HG03469 (cell line): Measurements from ENCODE around the gene SLN.
"Not testable (repeated sequence)": the region's sequence is repeated elsewhere in the genome, so short reads cannot be mapped to it uniquely, and the experiment has no call there.

Source experiments
- ATAC-seq: cut with Tn5 transposase; IDR thresholded peaks from one replicate; pipeline ENCODE4 v1.9.1; 2021; ENCODE audit warnings: mild to moderate bottlenecking, moderate library complexity, moderate number of reproducible peaks; ENCODE audit not compliant: unreplicated experiment

Gene SLN

DNA sequence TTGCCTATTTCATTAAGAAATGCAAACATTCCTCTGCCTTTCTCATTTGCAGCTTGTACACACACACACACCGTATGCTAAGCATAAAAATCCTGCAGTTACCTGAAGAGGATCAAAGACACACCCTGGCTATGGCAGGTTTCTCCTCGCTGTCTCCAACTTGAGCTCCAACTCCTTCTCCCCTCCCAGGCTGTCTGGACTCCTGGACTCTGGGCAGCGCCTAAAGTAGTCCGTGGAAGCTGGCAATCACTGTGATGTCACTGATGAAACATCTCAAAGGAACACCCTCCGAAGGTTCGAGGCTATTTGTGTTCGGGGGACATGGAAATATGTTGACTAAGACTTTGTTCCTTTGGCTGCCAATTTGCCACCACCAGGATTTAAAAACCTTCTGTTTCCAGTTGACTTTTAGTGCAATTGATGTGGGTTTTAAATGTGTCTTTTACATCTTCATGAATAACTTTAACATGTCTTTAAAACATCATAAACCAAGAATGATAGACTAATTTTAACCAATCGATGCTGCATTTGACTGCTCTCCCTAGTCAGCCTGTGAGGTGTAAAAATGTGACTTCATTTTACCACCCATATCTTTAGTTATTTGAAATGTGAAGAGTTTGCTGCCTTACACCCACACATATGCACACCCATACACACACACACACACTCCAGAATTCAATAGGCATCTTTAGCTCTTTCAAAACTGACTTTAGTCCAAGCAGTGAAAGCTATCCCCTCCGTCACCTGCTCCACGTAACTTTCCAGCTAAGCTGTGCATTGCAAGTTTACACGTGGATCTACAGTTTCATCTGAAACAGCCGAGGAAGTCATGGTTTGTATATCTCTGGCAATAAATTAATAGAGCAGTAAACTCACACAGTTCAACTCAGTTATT, at the start of gene SLN:
Gene SLN (minus strand): TSS at position 196 of the 895 bp plus-strand sequence.
- no peak for ATAC-seq

DNA sequence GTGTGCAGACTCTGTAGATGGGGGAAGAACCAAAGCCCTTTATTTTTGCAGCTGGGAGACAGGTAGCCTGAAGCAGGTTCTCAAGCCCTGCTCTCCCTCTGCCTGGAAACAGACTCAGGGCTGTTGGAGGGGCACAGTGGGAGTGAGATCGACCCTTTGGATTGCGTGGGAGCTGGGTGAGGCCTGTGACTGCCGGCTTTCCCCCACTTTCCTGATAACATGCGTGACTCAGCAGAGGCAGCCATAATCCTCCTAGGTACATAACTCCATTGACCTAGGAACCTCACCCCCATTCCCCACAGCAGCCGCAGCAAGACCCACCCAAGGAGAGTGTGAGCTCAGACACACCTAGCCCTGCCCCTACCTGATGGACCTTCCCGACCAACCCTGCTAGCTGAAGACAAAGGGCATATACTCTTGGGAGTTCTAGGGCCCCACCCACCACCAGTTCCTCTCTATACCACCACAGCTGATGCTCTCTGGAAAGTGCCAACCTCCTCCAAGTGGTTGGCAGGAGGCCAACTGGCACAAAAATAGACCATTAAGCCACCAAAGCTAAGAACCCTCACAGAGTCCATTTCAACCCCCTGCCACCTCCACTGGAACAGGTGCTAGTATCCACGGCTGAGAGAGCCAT, 47.0 kb upstream of the SLN start:
- ATAC-seq = not testable (repeated sequence)

DNA sequence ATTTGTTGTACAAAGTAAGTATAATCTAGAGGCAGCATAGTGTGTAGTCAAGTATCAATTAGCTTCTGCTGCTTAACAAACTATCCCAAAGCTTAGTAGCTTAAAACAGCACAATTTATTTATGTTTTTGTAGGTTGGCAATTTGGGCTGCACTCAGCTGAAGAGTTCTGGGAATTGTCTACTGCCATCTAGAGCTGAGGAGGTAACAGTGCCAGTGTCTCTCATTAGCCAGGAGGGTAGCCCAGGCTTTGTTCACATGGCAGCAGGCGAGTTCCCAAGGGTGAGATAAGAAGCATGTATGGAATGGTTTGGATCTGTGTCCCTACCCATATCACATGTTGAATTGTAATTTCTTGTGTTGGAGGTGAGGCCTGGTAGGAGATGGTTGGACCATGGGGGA, 45.8 kb upstream of the SLN start:
- ATAC-seq = no peak

DNA sequence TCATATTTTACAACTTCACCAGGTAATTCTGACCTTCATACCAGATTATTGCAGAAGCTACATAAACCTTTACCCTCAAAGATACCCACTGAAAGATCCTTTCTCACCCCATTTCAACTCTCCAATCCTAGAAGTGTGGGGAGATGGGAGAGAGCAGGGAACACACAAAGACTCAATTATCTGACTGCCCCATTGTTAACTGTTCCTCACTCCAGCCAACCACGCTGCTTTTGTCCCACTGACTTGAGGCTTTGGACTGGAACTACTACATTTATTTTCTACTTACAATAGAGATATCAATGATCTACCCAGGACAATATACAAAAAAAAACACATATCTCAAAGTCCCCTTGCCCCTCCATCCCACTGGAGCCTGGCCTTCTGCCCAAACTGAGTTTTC, 44.7 kb upstream of the SLN start:
- ATAC-seq = no peak

DNA sequence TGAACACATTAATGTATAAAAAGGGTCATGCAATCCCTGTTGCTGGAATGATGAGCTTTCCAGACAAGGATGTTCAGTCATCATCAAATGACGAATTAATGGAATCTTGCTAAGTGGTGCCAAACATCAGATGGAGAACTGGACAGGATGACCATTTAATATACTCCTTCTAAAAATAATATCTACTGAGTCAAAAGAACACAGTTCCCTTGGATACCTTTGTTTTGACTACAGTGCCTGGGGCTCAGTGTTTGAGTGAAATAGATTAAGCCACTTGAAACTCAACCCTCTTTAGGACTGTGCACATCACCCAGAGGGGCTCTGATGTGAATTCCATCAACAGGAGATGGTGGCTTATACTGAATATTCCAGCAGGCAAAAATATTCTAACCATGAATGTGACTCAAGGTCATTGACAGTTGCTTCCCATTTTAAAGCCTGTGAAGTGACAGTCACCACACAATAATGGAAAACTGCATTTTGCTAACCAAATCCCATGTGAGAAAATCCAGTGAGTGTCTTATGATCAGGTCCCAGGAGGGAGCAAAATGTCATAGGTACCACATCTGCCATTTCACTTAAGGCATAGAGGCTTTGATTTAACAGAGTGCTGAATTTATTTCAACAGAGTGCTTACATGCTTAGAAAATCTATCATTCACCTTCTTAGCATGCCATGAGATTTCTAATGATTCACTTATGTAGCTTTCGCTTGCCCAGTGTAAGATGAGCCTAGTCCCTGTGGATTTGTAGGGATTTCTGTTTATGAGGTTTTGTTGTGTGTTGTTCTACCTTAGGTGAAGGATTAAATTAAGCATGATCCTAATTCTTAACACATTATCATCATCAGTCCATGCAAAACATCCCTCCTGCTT, 41.3 kb upstream of the SLN start:
- ATAC-seq = no peak

DNA sequence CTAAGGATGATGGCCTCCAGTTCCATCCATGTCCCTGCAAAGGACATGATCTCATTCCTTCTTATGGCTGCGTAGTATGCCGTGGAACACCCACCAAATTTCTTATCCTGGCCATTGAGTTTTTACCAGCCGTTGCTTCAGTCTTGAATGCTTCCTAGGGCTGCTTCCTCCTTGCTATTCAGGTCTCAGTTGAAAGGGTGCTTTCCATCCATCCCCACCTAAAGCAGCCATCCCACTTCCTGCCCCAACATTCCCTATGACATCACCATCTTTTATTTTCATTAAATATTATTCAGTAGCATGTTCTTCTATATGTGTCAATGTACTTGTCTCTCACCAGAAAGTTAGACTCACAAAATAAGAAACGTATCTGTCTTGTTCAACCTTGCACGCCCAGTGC, 40.7 kb upstream of the SLN start:
- ATAC-seq = no peak

DNA sequence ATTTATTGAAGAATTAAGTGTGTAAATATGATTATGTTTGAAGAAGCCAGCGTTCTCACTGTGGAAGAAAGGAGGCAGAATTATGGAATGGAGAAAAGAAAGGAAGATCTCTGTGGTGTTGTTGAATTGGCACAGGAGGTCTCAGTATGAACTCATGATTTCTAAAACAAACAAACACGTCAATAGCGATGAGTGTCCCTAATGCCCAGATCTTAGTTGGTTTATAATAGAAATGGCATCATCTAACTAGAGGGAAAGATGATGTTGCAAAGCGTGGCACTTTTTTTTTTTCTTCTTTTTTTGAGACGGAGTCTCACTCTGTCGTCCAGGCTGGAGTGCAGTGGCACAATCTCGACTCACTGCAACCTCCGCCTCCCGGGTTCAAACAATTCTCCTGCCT, 39.2 kb upstream of the SLN start:
- no peak for ATAC-seq

DNA sequence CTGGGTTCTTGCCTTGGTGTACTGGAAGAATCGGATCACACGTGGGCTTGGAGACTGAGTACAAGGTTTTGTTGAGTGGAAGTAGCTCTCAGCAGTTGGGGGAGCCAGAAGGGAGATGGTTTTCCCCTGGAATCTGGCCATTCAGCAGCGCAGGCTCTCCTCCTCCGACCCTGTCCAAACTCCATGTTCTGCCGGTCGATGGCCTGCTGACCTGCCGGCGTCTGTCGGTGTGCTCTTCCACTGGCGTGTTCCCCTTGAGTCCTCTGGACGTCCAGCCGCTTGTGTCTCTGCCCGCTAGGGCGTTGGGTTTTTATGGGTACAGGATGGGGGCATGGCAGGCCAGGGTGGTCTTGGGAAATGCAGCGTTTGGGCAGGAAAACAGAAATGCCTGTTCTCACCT, 38.5 kb upstream of the SLN start:
- no peak for ATAC-seq

DNA sequence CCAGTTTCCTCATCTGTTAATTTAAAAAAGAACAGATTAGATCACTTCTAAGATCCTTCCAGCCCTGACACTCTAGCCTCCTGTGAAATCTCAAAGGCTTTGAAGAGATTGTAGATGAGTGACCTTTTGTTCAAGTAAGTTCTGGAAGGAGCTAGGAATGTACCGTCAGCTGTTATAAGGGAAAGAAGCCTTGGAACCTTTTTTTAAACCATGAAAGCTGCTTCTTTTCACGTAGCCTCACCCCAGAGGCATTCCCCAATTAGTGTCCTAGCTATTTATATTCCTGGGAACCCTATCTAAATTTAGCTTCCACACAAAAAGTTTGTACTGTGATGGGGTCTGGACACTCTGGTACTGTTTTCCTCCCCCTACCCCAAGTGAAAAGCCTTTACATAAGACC, 35.8 kb upstream of the SLN start:
- ATAC-seq = no peak

DNA sequence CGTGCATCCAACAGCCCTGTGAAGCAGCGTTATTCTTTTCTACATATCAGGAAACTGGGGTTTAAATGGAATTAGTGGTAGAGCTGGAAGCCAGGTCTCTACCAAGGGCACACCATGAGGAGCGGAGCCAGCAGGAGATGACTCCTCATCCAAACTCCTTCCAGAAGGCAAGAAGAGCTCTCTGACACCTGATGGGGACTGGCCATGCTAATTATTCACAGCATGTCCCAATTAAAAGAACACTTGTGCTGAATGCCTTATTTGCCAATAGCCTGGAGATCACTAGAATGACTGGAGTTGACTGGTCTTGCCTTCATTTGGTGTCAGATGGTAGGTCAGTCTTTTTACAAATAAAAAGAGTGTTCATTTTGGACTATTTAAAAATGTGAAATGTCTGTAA, 32.9 kb upstream of the SLN start:
- no peak for ATAC-seq

DNA sequence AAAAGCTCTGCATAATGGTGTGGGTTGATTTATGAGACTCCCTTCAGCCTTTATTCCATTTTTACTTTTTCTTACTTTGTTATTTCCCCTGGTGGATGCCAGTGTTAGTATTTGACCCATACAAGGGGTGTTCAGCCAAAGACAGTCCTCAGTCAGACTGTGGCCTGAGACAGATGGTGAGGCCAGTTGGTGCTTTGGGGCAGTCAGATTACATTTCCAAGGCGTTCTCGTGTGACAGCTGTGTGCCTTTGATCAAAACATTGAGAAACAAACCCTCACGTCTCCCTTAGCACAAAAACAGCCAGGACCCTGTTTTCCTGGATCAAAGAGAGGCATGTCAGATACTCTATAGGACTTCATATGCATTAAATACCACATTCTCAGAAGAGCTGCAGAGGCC, 31.3 kb upstream of the SLN start:
- no peak for ATAC-seq

DNA sequence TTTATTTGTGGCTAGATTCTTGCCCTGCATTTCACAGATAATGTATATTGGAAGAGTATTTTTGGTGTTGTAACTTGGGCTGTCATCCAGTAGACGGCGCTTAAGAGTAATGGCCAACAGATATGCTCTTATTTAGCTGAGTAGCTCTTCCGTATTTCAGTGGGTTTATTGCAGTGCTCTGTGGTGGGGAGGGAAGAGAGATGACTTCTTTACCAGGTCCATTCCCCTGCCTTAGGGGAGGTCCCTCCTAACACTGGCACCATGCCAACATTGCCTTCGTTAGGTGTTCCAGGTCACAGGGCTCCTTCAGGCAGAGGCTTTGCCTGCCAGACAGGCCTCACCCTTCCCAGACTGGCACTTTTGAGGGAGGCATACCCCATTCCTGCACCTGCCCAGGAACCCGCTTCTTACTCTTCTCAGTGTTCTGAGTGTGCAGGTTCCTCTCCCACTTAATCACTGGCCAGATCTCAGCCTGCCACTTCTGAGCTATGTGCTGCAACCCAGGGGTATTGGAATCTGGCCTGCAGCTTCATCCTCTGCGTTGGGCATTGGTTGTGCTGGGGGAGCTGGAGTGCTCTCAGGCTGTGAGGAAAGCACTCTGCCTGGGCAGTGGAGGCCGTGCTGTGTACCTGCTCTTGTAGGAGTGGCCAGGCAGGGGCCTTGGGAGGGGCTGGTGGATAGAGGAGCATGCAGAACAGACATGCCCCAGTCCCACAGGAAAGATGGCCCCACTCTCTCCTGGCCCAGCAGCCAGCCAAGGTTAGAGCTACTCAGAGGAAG, 29.4 kb upstream of the SLN start:
- ATAC-seq = peak; percentile 94

DNA sequence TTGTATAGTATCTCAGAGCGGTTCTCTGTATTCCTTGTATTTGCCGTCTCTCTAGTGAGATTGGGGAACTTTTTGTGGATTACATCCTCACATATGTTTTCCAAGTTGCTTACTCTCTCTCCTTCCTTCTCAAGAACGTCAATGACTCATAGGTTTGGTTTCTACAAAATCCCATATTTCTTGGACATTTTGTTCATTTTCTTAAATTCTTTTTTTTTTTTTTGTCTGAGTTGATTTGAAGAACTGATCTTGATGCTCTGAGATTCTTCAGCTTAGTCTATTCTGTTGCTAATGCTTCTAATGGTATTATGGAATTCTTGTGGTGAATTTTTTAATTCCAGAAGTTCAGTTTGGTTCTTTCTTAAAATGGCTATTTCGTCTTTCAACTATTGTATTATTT, 28.4 kb upstream of the SLN start:
- ATAC-seq = no peak

DNA sequence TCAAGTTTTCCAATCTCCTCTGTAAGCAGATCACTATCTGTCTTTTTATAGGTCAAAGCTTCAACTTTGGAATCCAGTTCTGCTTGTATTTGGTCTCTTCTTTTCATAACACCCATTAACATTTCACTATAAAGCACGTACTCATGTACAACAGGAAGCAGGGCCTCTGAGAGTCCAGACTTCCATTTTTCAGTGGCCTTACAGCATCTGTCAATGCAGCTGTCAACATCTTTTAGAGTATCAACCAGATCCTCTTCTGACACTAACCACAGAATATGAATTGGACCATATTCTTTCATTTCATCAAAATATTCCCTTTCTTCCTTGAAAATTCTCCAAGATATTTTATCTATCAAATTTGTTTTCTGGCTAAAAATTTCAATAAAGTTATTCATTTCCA, 24.7 kb upstream of the SLN start:
- ATAC-seq = no peak

DNA sequence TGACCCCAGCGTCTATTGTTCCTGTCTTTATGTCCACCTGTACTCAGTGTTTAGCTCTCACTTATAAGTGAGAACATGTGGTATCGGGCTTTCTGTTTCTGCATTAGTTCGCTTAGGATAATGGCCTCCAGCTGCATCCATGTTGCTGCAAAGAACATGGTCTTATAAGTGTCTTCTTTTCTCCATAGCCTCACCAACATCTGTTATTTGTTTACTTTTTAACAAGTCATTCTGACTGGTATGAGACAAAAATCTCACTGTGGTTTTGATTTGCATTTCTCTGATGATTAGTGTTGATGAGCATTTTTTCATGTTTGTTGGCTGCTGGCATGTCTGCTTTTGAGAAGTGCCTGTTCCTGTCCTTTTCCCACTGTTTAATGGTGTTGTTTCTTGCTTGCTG, 21.7 kb upstream of the SLN start:
- ATAC-seq = no peak

DNA sequence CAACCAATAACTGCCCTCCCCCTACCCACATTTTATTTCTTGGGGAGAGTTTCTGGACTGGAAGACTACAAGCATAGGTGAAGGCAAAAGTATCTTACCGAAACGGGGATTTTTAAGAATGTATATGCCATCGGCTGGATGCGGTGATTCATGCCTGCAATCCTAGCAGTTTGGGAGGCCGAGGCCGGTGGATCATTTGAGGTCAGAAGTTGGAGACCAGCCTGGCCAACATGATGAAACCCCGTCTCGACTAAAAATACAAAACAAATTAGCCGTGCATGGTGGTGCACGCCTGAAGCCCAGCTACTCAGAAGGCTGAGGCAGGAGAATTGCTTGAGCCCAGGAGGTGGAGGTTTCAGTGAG, 20.8 kb upstream of the SLN start:
- ATAC-seq = no peak

DNA sequence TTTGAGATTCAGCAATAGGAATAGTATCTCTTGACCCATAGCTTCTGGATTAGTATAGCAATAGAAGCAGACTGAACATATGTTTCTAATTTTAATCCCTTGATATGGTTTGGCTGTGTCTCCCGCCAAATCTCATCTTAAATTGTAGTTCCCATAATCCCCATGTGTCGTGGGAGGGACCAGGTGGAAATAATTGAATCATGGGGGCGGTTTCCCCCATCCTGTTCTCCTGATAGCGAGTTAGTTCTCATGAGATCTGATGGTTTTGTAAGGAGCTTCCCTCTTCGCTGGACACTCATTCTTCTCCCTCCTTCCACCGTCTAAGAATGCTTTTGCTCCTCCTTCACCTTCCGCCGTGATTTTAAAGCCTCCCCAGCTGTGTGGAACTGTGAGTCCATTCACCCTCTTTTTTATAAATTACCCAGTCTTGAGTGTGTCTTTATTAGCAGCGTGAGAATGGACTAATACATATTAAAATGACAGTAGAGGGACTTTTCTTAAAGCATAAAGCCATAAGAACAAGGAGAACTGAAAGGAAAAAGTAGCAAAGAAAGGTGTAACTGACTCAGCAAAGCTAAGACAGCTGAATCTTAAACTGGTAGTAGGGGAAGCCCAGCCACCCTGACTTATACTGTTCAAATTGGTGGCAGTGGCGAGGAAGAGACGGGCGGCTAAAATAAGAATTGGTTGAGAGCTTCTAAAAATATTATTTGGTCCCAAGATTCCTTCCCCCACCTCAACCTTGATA, 20.3 kb upstream of the SLN start:
- peak; percentile 48 for ATAC-seq

DNA sequence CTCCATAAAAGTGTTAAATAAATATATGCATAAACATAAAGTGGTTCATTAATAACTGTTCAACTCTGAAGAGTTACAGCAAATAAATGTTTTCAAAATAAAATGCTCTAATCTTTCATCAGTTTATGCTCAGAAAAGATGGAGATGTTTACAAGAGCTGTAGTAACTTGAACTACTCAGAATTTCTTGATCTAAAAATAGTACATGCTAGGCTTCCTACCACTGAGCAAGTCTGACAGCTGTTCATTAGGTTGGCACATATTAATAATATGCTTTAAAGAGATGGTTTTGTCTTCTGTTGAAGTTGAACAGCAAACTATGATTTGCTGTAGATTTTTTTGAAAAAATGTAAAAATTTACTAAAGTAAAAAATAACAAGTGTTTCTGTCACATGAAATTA, 10.8 kb upstream of the SLN start:
- no peak for ATAC-seq

DNA sequence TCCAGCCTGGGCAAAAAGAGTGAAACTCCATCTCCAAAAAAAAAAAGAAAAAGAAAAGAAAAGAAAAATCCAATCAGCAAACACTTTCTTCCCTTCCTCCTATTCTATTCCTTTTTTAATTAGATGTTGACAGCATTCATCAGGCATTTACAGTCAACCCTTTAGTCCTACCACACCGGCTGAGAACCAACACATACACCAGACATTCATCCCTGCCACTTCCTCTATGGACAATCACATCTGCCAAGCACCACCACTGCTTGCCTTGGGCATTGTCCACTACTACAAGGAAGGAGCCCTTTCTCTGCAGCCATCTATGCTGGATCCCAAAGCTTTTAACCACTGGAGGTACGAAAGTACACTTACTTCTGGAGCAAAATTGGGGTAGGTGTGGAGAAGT, 9.4 kb upstream of the SLN start:
- ATAC-seq = no peak

DNA sequence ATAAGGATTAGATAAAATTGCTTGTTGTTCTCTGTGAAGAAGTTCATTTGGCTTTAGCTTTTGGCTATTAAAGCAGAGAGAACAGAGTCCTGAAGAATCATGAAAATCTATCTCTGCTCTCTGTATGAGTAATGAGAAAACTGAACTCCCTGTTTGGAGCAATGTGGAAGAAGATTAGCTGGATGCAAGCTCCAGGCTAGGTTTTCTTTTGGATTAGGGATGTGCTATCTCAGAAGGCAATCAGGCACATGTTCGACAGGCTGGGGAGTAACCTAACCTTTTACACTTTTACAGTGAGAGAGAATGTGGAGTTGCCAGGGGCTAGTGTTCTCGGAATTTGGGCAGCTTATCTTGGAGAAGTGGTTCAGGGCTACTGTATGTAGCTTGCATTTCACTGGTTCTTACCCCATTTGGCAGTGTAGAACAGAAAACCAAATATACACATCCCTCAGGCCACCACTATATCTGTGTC, 8.5 kb upstream of the SLN start:
- ATAC-seq = no peak
